Measurements from ENCODE around the gene CNTN4. TPM values are rescaled to one million over a fixed set of nuclear protein-coding genes. Genes with fewer than 3 reads are reported as not detected.

Gene CNTN4
- total RNA-seq, 1 experiment from 2014 or later: not detected

- TF ChIP-seq USF2 (CRISPR knock-in tag; IDR thresholded peaks at IDR 0.05): no peak
- TF ChIP-seq NR3C1 (CRISPR knock-in tag; conservative IDR thresholded peaks at IDR 0.05; ENCODE audit: low read depth): no peak
- no peak for TF ChIP-seq NR2C2 (CRISPR knock-in tag; IDR thresholded peaks at IDR 0.05)
- no peak for TF ChIP-seq ZBTB43 (CRISPR knock-in tag; IDR thresholded peaks at IDR 0.05)
- TF ChIP-seq NFYB (CRISPR knock-in tag; conservative IDR thresholded peaks at IDR 0.05; ENCODE audit: low read depth): no peak
- no peak for TF ChIP-seq SMAD4 (CRISPR knock-in tag; IDR thresholded peaks at IDR 0.05)
These were observed 824.7 kb downstream of the CNTN4 start (continued) for GRCh38 chr3:2923390-2923789.

DNA sequence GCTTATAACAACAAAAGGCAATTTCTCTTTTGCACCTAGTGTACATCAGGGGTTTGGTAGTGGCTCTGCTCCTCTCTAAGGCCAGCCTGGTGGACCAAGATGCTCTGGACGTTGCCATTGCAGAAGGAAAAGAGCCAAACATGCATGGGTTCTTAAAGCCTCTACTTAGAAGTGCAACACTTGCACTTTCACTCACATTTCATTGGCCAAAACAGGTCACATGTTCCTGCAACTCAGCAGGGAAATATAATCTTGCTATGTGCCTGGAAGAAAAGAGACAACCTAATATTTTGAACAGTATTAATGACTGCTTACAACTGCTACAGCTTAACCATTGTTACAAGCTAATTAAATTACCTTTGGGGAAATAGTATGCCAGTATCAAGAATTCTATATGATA is 828.6 kb downstream of the CNTN4 start:
- Mint-ChIP-seq H3K36me3 (peaks cover 46% of the 10 kb centered on the region), H3K4me1 (0 out of 2 replicates have a peak, but pooled peaks cover 3% of the 10 kb centered on the region), H3K4me3 (no peak overlapping the region), H3K27me3 (ENCODE audit: low read depth) (peaks cover 5% of the 10 kb centered on the region), H3K27ac (no peak overlapping the region), H3K9me3 (peaks cover 60% of the 10 kb centered on the region)
- ATAC-seq: no peak
- ChIA-PET CTCF (no interaction called here), POLR2A (no interaction called here)
- no peak for DNase-seq (ENCODE audit: low spot score)
- TF ChIP-seq ZNF416 (CRISPR knock-in tag; IDR thresholded peaks at IDR 0.05): no peak
- TF ChIP-seq, protein P1, sequence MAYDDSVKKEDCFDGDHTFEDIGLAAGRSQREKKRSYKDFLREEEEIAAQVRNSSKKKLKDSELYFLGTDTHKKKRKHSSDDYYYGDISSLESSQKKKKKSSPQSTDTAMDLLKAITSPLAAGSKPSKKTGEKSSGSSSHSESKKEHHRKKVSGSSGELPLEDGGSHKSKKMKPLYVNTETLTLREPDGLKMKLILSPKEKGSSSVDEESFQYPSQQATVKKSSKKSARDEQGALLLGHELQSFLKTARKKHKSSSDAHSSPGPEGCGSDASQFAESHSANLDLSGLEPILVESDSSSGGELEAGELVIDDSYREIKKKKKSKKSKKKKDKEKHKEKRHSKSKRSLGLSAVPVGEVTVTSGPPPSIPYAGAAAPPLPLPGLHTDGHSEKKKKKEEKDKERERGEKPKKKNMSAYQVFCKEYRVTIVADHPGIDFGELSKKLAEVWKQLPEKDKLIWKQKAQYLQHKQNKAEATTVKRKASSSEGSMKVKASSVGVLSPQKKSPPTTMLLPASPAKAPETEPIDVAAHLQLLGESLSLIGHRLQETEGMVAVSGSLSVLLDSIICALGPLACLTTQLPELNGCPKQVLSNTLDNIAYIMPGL (CRISPR knock-in tag; IDR thresholded peaks at IDR 0.05): no peak
- TF ChIP-seq ZBTB43 (CRISPR knock-in tag; IDR thresholded peaks at IDR 0.05): no peak
- no peak for TF ChIP-seq FOXP1 (CRISPR knock-in tag; IDR thresholded peaks at IDR 0.05; ENCODE audit: borderline replicate concordance)
- TF ChIP-seq, protein P2, sequence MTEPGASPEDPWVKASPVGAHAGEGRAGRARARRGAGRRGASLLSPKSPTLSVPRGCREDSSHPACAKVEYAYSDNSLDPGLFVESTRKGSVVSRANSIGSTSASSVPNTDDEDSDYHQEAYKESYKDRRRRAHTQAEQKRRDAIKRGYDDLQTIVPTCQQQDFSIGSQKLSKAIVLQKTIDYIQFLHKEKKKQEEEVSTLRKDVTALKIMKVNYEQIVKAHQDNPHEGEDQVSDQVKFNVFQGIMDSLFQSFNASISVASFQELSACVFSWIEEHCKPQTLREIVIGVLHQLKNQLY (CRISPR knock-in tag; IDR thresholded peaks at IDR 0.05): no peak
- TF ChIP-seq ZNF121 (CRISPR knock-in tag; IDR thresholded peaks at IDR 0.05): no peak
- TF ChIP-seq, protein P3, sequence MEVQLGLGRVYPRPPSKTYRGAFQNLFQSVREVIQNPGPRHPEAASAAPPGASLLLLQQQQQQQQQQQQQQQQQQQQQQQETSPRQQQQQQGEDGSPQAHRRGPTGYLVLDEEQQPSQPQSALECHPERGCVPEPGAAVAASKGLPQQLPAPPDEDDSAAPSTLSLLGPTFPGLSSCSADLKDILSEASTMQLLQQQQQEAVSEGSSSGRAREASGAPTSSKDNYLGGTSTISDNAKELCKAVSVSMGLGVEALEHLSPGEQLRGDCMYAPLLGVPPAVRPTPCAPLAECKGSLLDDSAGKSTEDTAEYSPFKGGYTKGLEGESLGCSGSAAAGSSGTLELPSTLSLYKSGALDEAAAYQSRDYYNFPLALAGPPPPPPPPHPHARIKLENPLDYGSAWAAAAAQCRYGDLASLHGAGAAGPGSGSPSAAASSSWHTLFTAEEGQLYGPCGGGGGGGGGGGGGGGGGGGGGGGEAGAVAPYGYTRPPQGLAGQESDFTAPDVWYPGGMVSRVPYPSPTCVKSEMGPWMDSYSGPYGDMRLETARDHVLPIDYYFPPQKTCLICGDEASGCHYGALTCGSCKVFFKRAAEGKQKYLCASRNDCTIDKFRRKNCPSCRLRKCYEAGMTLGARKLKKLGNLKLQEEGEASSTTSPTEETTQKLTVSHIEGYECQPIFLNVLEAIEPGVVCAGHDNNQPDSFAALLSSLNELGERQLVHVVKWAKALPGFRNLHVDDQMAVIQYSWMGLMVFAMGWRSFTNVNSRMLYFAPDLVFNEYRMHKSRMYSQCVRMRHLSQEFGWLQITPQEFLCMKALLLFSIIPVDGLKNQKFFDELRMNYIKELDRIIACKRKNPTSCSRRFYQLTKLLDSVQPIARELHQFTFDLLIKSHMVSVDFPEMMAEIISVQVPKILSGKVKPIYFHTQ (CRISPR knock-in tag; IDR thresholded peaks at IDR 0.05): no peak
- TF ChIP-seq HMGA2 (CRISPR knock-in tag; IDR thresholded peaks at IDR 0.05): no peak
- TF ChIP-seq, protein P4, sequence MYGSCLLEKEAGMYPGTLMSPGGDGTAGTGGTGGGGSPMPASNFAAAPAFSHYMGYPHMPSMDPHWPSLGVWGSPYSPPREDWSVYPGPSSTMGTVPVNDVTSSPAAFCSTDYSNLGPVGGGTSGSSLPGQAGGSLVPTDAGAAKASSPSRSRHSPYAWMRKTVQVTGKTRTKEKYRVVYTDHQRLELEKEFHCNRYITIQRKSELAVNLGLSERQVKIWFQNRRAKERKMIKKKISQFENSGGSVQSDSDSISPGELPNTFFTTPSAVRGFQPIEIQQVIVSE (CRISPR knock-in tag; IDR thresholded peaks at IDR 0.05; ENCODE audit: borderline replicate concordance): no peak
- TF ChIP-seq PRDM15 (CRISPR knock-in tag; IDR thresholded peaks at IDR 0.05): no peak
- TF ChIP-seq, protein P5, sequence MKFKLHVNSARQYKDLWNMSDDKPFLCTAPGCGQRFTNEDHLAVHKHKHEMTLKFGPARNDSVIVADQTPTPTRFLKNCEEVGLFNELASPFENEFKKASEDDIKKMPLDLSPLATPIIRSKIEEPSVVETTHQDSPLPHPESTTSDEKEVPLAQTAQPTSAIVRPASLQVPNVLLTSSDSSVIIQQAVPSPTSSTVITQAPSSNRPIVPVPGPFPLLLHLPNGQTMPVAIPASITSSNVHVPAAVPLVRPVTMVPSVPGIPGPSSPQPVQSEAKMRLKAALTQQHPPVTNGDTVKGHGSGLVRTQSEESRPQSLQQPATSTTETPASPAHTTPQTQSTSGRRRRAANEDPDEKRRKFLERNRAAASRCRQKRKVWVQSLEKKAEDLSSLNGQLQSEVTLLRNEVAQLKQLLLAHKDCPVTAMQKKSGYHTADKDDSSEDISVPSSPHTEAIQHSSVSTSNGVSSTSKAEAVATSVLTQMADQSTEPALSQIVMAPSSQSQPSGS (CRISPR knock-in tag; IDR thresholded peaks at IDR 0.05; ENCODE audit: borderline replicate concordance, low read depth): no peak
- no peak for TF ChIP-seq NFYB (CRISPR knock-in tag; conservative IDR thresholded peaks at IDR 0.05; ENCODE audit: low read depth)
- TF ChIP-seq RORB (CRISPR knock-in tag; IDR thresholded peaks at IDR 0.05): no peak
